ENCODE data around the gene RCAN1.

Gene RCAN1

DNA sequence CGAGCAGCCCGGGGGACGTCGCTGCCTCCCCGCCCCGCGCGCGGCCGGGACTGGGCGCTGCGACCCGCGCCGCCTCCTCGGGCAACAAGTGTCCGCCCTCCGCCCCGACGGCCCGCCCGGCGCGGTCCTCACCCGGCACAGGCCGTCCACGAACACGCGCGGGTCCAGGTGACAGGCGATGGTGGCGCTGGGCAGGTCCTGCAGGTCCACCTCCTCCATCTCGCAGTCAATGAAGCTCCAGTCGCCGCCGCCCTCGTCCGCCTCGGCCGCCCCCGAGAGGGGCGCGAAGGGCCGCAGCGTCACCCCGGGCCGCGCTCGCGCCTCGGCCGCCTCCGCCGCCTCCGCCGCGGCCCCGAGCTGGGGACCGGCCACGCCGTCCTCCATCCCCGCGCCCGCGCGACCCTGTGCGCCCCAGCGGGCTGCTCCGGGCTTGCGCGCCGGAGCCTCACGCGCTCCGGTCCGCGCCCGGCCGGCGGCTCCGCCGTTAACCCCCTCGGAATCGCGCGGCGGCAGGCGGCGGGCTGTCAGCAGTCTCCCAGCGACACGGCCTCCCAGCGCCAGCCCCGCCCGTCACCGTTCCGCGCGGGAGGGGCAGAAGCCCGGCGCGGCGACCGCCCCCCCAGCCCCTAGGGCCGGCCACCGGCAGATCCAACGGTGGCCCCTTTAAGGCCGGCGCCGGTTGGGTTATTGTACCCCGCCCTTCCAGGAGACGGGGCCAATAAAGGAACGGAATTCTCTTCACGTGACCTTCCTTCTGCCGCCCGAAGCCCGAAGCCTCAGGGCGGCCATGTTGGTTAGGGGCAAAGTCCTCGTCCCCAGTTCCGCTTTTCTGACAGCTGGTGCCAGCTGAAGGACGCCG is at the start of gene RCAN1:
RCAN1 (minus strand) TSS at position 486 of the 859 bp plus-strand sequence; CDS start at position 384, 102 bp downstream.
- Histone ChIP-seq H3K27ac (ENCODE audit: low read depth, low read length) (no peak within 1 kb of the TSS), H4K20me1 (ENCODE audit: control insufficient read depth, insufficient read depth, low read depth, low read length) (no peaks in the 10 kb centered on the region), H3K36me3 (ENCODE audit: control insufficient read depth, low read length) (no peaks in the 10 kb centered on the region), H3K9me3 (ENCODE audit: control insufficient read depth, insufficient read depth, low read length) (no peaks in the 10 kb centered on the region), H3K79me2 (ENCODE audit: control insufficient read depth, low read length) (no peaks in the 10 kb centered on the region), H3K4me2 (ENCODE audit: low read length) (peak within 1 kb of the TSS; percentile 68), H3F3A (ENCODE audit: control insufficient read depth, insufficient read depth) (no peaks in the 10 kb centered on the region), H3K9me2 (replicated peaks; ENCODE audit: control insufficient read depth, low read length) (no peaks in the 10 kb centered on the region), H3K27me3 (ENCODE audit: control insufficient read depth, low read length) (peaks cover 34% of the 10 kb centered on the region), H3K4me1 (ENCODE audit: control insufficient read depth, low read length) (peaks cover 5% of the 10 kb centered on the region; the same call in 1 of the 2 replicates), H3K4me3 (ENCODE audit: low read length) (peak within 1 kb of the TSS; percentile 55)
- TF ChIP-seq, protein P1, sequence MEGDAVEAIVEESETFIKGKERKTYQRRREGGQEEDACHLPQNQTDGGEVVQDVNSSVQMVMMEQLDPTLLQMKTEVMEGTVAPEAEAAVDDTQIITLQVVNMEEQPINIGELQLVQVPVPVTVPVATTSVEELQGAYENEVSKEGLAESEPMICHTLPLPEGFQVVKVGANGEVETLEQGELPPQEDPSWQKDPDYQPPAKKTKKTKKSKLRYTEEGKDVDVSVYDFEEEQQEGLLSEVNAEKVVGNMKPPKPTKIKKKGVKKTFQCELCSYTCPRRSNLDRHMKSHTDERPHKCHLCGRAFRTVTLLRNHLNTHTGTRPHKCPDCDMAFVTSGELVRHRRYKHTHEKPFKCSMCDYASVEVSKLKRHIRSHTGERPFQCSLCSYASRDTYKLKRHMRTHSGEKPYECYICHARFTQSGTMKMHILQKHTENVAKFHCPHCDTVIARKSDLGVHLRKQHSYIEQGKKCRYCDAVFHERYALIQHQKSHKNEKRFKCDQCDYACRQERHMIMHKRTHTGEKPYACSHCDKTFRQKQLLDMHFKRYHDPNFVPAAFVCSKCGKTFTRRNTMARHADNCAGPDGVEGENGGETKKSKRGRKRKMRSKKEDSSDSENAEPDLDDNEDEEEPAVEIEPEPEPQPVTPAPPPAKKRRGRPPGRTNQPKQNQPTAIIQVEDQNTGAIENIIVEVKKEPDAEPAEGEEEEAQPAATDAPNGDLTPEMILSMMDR (IDR thresholded peaks at IDR 0.05; ENCODE audit: low read depth, low read length, poor library complexity, severe bottlenecking), result no peak

DNA sequence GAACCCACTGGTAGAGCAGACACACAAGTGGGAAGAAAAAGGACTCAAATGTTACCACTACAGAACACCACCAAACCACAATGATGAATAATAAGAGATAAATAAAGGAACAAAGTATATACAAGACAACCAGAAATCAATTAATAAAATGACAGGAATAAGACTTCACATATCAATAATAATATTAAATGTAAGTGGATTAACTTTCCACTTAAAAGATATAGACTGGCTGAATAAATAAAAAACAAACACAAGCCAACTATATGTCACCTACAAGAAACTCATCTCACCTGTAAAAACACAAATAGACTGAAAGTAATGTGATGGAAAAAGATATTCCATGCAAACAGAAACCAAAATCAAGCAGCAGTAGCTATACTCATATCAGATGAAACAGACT is 46.9 kb upstream of the RCAN1 start:
- no peaks in the 10 kb centered on the region for H3F3A ChIP-seq (ENCODE audit: control insufficient read depth, insufficient read depth)
- no peaks in the 10 kb centered on the region for H3K9me2 ChIP-seq (replicated peaks; ENCODE audit: control insufficient read depth, low read length)
- no peak overlapping the region for H3K4me3 ChIP-seq (ENCODE audit: low read length)
- H3K79me2 ChIP-seq (ENCODE audit: control insufficient read depth, low read length), result no peaks in the 10 kb centered on the region
- H3K4me1 ChIP-seq (ENCODE audit: control insufficient read depth, low read length), result no peaks in the 10 kb centered on the region
- no peak overlapping the region for H3K27ac ChIP-seq (ENCODE audit: low read depth, low read length)
- H4K20me1 ChIP-seq (ENCODE audit: control insufficient read depth, insufficient read depth, low read depth, low read length), result no peaks in the 10 kb centered on the region
- H3K27me3 ChIP-seq (ENCODE audit: control insufficient read depth, low read length), result no peaks in the 10 kb centered on the region
- no peak overlapping the region for H3K4me2 ChIP-seq (ENCODE audit: low read length)
- H3K36me3 ChIP-seq (ENCODE audit: control insufficient read depth, low read length), result no peaks in the 10 kb centered on the region
- H3K9me3 ChIP-seq (ENCODE audit: control insufficient read depth, insufficient read depth, low read length), result peaks cover 7% of the 10 kb centered on the region
- no peak for TF ChIP-seq EZH2phosphoT487 (IDR thresholded peaks at IDR 0.05; ENCODE audit: borderline replicate concordance, low read length)
- TF ChIP-seq, protein P1 (IDR thresholded peaks at IDR 0.05; ENCODE audit: low read depth, low read length, poor library complexity, severe bottlenecking), result no peak

DNA sequence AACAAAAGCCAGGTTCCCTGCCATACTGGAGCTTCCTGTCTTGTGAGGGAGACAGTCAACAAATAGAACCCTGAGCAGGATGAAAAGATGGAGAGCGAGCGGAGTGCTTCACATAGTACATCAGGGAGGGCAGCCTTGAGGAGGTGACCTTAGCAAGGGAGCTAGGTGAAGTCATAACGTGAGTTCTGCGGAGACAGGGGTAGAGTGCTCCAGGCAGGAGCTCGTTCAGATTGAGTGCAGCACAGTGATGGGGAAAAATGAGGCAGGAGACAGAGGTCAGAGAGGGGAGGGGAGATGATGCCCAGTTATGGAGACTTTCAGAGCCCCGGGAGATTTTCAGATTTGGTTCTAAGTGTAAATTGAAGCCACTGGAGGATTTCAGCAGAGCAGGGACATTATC is 38.6 kb upstream of the RCAN1 start:
- Histone ChIP-seq H3F3A (ENCODE audit: control insufficient read depth, insufficient read depth) (no peaks in the 10 kb centered on the region), H3K4me1 (ENCODE audit: control insufficient read depth, low read length) (no peaks in the 10 kb centered on the region), H3K9me3 (ENCODE audit: control insufficient read depth, insufficient read depth, low read length) (no peaks in the 10 kb centered on the region), H3K36me3 (ENCODE audit: control insufficient read depth, low read length) (no peaks in the 10 kb centered on the region), H3K27me3 (ENCODE audit: control insufficient read depth, low read length) (peaks cover 6% of the 10 kb centered on the region), H3K79me2 (ENCODE audit: control insufficient read depth, low read length) (no peaks in the 10 kb centered on the region), H4K20me1 (ENCODE audit: control insufficient read depth, insufficient read depth, low read depth, low read length) (no peaks in the 10 kb centered on the region), H3K9me2 (replicated peaks; ENCODE audit: control insufficient read depth, low read length) (no peaks in the 10 kb centered on the region), H3K4me3 (ENCODE audit: low read length) (no peak overlapping the region), H3K27ac (ENCODE audit: low read depth, low read length) (no peak overlapping the region), H3K4me2 (ENCODE audit: low read length) (no peak overlapping the region)
- no peak for TF ChIP-seq EZH2phosphoT487 (IDR thresholded peaks at IDR 0.05; ENCODE audit: borderline replicate concordance, low read length)
- TF ChIP-seq, protein P1 (IDR thresholded peaks at IDR 0.05; ENCODE audit: low read depth, low read length, poor library complexity, severe bottlenecking), result no peak
